ENCODE measurements around the gene SNCG. TPM values are rescaled to one million over a fixed set of nuclear protein-coding genes. Genes with fewer than 3 reads are reported as not detected.

The SNCG gene
- total RNA-seq: 5.3 and 9.9 TPM in 2 replicates

DNA sequence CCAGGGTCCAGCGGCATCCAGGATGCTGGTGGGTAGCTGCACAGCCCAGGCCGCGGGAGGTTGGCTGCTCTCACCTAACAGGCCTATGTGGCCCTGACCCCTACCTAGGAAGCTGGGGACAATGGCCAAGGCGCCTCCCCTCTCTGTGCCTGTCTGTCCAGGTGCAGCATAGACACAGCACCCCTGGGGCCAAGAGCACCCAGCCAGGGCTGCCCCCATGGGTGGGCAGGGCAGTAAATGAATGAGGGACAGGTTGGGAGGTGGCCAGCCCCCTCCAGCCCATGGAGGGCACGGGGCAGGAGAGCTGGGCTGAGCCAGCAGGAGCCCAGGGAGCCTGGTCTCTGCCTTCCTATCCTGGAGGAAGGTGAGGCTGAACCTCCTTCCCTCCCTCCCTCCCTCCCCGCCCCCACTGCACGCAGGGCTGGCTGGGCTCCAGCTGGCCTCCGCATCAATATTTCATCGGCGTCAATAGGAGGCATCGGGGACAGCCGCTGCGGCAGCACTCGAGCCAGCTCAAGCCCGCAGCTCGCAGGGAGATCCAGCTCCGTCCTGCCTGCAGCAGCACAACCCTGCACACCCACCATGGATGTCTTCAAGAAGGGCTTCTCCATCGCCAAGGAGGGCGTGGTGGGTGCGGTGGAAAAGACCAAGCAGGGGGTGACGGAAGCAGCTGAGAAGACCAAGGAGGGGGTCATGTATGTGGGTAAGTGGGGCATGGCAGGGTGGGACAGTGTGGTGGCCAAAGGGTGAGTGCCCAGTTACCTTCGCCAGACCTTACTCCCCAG lies at the start of gene SNCG:
SNCG (plus strand) TSS at position 484 of the 785 bp plus-strand sequence; CDS start at position 583, 99 bp downstream.

DNA sequence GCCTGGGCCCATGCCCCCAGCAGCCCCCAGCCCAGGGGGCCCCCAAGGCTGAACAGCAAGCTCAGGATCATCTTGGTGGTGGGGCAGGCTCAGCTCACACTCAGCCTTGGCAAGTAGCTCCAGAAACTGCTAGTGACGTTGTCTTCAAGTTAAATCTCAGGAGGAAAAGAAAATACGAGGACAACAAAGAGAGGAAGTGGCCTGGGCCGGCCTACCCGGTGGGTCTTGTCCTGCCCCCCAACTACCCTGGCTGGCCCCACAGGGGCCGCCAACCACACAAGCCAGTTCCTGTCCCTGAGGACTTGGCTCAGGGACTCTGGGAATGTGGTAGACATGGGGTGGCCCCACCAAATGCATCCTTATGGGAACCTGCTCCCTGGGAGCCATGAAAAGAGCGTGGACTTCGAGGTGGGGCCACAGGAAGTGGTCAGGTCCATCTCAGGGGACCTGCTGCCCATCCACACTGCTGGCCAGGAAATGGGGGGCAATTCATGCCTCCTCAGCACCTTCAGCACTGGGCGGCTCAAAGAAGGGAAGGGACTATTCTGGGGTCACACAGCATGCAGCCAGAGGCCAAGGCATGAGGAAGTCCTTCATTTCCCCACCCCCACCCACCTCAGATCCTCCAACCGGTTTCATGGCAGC lies 806 bp upstream of the SNCG start, which contains the start of gene MMRN2:
MMRN2 (minus strand) TSS at position 145 of the 645 bp plus-strand sequence; CDS start at position 71, 74 bp downstream.

DNA sequence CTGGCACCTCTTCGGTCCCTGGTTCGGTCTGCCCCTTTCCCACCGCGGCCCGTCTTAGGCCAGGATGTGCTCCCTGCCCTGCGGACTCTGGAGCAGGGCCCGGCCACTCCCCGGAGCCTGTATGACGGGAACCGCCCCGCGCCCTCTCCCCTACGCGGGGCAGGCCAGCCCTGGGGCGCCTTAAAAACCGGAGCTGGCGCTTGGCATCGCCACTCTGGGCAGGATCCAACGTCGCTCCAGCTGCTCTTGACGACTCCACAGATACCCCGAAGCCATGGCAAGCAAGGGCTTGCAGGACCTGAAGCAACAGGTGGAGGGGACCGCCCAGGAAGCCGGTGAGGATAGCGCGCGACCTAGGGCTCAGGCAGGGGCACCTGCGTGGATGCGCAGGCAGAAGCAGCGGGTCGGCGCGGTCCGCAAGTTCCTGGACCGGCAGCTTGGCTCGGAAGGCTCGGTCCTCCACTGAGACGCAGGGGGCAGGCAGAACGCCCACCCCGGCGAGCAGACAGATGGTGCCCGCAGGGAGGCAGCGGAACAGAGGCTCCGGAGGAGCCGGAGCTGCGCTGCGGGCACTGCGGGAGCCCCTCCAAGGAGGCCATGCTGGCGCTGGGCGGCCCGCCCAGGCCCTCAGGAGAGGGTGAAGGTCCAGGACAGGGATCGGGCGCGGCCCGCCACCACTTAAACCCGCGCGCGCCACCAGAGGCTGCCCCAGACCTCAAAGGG lies 10.0 kb downstream of the SNCG start, which contains the start of gene ADIRF:
ADIRF (plus strand) TSS at position 212 of the 723 bp plus-strand sequence; CDS start at position 275, 63 bp downstream.

Other genes with a start within 250 kb of the SNCG start
- 35.2 and 48.2 TPM in 2 replicates for gene BMPR1A, start 202.0 kb upstream of the SNCG start, total RNA-seq
- gene MMRN2, start 984 bp upstream of the SNCG start, total RNA-seq: 0.21 and 8.9 TPM in 2 replicates
- gene ADIRF, start 9.9 kb downstream of the SNCG start, total RNA-seq: 1.00 and 63.6 TPM in 2 replicates
- gene FAM25A, start 61.7 kb downstream of the SNCG start, total RNA-seq: 342 TPM in 1 of 2 replicates, not detected in the other
- gene GLUD1, start 136.2 kb downstream of the SNCG start, total RNA-seq: 129 and 256 TPM in 2 replicates
- 21.1 and 25.3 TPM in 2 replicates for gene SHLD2, start 136.6 kb downstream of the SNCG start, total RNA-seq